ENCODE data around the gene EMX2.

DNA sequence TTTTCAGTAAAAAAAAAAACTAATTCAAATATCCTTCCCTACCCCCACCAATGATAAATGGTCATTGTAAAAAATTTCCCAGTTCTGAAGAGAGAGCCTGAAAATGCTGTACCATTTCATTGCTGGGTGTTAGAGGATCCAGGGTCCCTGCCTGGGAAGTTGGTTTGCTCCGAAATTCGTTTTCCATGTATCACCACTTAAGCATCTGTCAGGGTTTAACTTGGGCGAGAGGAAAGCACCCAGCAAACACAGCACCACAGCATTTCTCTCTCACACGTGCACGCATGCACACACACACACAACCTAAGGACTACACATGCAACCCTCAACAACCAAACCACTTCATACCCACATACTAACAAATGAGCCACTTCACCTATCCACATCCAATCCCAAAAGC is 42.1 kb upstream of the EMX2 start:
- TF ChIP-seq, protein P1, sequence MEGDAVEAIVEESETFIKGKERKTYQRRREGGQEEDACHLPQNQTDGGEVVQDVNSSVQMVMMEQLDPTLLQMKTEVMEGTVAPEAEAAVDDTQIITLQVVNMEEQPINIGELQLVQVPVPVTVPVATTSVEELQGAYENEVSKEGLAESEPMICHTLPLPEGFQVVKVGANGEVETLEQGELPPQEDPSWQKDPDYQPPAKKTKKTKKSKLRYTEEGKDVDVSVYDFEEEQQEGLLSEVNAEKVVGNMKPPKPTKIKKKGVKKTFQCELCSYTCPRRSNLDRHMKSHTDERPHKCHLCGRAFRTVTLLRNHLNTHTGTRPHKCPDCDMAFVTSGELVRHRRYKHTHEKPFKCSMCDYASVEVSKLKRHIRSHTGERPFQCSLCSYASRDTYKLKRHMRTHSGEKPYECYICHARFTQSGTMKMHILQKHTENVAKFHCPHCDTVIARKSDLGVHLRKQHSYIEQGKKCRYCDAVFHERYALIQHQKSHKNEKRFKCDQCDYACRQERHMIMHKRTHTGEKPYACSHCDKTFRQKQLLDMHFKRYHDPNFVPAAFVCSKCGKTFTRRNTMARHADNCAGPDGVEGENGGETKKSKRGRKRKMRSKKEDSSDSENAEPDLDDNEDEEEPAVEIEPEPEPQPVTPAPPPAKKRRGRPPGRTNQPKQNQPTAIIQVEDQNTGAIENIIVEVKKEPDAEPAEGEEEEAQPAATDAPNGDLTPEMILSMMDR (IDR thresholded peaks at IDR 0.05): no peak
- TF ChIP-seq POLR2A (IDR thresholded peaks at IDR 0.05): no peak
